IPS-NIHi7 (cell line): Measurements from ENCODE around the gene OPCML.

Source experiments
- DNase-seq: peaks from one replicate; pipeline ENCODE4 v3.0.0; 2012; ENCODE audit warnings: mixed read lengths; ENCODE audit errors: extremely low spot score

OPCML gene

DNA sequence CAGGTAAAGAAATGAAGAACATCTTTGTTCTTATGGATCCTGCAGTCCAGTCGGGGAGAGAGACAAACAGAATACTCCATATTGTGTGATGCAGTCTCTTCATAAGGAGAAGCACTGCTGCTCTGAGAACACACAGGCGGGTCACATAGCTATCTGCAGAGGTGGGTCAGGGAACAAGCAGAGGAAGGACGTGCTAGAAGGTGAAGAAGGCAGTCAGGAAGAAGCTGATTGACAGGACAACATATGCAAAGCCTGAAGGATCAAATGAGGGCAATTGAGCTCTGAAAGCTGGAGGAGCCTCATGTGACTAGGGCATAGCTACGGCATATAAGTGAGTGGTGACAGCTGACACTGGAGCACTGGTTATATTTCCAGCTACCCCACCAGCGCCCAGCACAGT, 122.5 kb downstream of the OPCML start:
- no peak for DNase-seq

DNA sequence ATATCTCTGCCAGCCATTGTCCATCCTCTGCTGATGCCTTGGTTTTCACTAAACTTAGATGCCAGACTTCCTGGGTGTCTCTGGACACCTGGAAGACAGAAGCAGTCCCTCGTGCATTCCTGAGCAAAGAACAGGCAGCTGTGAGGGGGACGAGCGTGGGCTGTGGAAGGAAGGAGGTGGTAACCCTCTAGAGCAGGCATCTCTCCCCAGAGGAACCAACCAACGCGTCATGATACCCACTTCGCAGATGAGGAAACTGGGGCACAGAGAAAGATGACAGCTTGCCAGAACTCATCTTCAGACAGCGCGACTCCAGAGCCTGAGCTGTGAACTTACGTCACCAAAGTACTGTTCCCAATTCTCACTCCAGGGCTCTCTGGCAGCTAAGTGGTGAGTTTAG, 123.4 kb downstream of the OPCML start:
- DNase-seq: no peak

DNA sequence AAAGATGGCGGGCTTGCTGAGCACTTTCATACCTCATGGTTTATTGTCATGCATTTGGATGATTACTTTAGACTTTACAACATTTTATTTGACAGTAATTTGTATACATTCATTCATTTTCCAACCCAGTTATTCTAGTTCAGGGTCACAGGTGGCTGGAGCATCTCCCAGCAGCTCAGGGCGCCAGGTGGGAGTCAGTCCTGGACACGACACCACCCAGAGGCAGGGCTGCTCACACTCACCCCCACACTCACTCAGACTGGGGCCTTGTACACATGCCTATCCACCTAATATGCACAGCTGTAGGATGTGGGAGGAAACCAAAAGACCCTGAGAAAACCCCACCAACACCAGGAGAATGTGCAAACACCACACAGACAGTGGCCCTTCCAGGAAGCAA, 123.9 kb downstream of the OPCML start:
- DNase-seq: no peak

DNA sequence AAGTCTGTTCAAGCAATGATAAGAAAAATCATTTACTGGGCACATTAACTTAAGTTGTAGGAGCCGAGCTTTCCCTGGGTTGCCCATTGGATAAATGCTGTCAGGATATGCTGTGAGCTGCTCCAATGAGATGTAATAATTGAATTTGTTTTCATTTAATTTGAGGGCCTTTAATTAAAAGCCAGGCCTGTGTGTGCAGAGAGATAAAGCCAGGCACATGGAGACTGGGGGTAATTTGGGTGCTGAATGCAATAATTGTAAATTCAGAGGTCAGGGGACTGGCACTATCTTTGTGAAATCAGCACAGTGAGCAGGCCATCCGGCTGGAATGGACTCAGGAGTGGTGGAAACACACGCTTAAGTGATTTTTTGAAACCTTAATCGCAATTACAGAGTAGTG, 125.8 kb downstream of the OPCML start:
- no peak for DNase-seq

DNA sequence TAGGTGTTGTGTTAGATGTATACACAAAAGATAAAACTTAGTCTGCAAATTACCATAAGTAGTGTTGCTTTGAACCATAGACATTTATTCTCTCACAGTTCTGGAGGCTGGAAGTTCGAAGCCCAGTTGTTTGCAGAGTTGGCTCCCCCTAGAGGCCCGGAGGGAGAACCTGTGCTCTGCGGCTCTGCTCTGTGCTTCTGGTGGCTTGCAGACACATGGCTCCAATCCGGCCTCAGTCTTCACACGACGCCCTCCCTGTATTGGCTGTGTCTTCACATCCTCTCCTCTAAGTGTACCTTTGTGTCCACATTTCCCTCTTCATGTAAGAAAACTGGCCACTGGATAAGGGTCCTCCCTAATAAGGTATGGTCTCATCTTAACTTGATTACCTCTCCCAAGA, 128.4 kb downstream of the OPCML start:
- DNase-seq: peak; percentile 59

DNA sequence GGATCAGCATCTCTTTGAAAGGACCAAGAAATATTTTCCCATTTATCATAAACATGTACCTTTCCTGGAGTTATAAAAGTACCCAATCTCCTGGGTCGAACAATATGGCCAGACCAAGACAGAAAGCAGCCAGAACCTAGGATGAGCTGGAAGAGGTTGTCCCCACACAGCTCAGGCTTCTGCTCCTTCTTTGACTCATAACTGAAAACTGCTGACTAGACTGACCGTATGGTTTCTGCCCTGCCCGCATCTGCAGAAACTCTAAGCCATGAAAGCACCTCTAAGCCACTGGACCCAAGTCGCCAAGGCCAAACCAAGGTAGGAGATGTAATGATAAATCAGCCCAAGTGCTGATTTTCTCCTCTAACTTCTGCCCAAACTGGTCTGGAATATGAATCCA, 129.8 kb downstream of the OPCML start:
- DNase-seq: no peak

DNA sequence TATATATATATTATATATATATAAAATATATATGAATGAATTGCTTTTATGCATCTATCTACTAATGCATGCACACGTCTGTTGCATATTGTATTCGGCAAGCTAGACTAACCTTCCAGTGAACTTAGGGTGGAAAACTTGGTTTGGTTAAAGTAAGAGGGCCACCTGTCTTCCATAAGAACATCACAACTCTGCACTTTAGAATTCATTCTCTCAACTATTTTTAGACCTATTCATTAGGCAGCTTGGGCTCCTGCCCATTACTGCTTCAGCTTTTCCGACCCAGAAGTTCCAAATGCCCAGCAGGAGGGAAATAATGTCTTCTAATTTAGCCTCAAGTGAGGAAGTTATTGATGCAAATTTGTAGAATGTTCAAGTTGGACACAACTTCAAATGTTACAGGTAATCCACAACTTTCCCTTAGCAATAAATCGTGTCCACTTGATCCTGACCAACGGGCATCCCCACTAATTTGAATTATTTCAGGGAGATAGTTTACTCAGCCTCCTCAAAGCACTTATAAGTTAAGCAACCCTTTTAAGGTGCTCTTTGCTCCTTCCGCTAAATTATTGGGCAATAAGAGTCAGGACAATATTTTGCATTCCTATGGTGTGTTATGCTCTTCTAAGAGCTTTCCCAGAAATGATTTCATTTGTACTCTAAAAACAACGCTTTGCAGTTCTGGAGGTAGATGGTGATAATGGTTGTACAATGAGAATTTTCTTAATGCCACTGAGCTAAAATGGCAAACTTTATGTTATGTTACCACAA, 132.3 kb downstream of the OPCML start:
- DNase-seq: no peak

DNA sequence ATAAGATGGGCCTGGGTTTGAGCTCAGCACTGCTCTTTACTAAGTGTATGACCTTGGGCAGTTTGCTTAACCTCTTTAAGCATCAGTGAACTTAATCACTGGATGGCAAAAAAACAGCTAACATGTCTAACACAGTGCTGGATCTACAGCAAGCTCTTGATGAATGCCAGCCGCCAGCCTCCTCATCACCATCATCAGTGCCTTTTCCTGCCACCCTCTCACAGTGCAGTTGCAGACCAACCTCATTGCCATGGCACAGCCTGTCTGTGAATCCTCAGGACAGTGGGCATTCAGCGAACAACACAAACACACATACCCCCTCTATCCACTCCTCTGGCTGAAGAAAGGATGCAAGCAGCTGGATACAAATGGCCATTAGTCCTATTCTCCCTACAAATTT, 133.0 kb downstream of the OPCML start:
- DNase-seq: no peak

DNA sequence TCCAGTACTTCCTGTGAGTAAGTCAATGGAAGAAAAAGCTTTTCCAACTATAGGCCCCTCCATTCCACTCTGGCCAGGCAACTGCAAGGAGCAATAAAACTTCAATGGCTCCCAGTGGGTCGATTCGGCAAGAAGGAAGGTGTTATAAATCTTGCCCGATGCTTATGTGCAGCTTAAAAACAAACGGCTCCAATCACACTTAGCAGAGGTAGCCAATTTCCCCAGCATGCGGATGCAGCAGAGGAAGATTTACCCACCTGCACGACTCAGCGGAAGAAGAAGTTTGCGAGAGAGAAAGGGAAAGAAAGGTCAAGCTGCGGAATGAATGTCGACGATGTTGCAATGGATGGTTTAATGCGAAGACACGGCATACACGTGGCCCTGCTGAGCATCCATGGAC, 141.5 kb downstream of the OPCML start:
- no peak for DNase-seq

DNA sequence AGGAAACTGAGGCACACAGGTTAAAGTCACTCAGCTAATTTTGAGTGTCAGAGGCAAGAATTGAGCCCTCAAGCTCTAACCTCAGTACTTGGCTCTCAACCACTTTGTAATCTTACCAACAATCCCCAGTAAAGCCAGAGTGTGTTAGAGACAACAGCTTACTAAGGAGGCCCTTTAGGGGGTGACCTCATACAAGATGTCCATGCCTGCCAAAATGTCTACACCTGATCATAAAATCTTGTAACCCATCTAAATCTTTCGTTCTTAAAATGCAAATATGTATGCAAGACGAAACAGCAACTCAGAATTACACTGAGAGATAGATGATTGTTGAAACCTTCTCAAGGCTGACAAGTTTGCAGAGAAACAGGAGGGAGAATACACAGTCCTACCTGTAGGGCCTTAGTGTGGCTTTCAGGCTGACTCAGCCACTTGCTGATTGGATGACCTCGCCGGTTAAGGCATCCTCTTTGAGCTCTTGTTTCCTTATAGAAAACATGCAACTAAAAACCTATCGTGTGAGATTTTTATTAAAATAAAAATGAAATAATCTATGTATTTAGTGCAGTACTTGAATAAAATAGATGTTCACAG, 143.2 kb downstream of the OPCML start:
- no peak for DNase-seq

DNA sequence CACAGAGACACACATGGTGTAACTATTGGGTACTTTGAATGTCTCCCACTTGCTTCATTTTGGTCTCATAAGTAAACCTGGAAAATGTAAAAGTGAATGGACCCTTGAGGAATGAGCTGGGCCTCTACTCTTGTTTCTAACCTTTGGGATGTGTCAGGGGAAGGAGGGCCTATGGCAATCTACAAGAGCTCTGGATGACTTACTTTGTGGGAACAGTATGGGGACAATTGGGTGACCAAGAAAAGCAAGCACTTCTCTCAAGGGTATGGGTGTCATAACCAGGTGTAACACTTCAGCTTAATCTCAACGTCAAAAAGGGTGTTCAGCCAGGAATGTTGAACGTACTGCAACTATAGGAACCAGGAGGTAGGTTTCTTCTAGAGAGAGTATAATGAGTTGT, 144.0 kb downstream of the OPCML start:
- DNase-seq: no peak

DNA sequence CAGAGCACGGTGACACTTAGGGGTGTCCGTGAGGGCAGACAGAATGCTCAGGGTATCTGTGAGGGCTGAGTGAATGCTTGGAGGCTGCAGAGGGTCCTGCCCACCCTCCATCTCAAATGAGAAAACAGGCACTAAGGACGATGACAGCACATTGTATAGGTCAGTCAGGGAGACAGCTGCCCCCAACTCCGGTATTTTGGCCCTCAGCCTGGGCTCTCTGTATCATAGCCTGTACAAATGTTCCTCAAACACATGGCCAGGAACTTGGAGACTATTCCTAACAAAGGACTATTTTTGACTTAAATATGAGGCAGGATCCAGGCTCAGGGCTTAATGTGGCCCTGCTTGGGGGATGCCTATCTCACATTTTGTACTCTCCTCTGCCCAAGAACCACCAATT, 145.4 kb downstream of the OPCML start:
- DNase-seq: no peak

DNA sequence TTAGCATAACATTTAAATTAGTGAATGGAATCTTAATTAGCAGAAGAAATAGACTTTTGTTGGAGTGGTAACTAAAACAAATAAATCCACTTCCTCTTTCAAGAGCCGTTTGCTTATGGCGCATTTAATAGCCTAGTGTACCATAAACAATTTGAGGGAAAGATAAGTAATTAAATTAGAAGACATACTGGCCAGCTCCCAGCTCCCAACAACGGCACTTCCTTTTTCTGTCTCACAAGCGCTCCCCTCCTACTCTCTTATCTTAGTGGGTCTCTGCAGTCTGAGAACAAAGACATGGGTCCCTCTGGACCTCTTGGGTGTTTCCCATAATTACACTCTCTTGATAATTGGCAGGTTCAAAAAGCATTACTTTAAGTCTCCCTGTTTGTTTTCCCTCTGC, 146.0 kb downstream of the OPCML start:
- DNase-seq: no peak

DNA sequence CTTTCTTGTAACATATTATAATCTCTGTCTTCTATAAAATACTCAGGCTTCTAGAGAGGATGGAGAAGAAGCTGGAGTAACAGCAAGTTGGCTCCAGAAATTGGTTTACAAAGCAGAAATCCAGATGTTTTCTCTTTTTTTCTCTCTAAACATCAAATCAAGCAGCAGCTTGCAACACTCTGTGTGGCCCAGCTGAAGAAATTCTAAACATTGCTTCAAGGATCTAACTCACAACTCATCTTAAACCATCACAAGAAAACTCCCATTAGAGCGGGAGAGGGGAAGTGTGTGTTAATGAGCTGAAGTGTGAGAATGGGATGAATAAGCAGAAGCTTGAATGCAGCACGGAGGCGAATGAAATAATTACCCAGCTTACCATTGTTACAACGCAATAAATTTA, 146.5 kb downstream of the OPCML start:
- no peak for DNase-seq

DNA sequence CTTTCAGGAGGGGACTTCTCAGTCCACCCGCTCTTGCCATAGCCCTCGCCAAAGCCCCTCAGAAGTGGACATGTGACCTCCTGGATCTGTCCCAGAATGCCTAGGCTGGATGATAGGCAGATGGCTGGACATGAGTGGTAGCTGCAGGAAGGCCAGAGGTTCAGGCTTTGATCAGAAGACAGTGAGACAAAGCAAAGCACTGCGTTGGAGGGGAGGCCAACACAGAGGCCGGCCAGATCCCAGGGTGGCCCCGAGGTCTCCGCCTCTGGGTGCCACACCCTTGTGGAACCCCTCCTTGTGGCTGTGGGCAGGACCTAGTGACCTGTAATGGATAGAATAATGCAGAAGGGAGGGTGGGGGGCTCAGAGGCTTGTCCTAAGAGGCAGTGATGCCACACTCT, 147.6 kb downstream of the OPCML start:
- DNase-seq: no peak

DNA sequence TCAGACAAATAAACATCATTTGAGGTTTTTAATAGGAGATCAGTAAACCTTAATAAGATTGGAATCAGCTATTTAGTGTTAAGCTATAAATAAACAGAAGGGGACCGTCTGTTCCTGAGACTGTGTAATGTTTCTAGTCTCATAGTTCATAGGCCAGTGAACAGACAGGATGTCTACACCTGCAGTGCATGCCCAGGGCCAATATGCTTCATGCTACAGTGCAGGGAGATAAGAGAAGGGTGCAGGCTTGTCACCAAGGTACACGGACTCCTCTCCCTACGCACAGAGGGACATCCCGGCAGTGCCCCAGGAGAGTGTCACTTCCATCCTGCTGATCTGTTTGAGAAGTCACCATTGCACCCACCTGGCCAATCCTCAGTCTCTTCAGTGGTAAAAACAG, 148.6 kb downstream of the OPCML start:
- no peak for DNase-seq

DNA sequence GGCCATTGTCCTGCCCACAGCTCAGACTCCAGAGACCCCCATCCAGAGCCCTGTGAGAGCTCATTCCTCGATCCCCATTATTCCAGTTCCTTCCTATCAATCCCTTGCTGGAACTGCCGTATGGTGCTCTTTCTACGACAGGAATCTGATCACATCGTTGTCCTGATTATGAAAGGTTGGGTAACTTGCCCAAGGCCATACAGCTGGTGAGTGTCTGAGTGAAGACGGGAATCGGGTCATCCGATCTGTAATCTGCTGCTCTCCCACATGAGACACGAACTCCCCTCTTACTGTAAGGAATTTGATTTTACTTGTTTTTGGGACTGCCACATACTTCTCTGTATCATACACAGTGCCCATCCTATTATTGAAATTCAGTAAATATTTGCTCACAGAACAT, 149.1 kb downstream of the OPCML start:
- no peak for DNase-seq

DNA sequence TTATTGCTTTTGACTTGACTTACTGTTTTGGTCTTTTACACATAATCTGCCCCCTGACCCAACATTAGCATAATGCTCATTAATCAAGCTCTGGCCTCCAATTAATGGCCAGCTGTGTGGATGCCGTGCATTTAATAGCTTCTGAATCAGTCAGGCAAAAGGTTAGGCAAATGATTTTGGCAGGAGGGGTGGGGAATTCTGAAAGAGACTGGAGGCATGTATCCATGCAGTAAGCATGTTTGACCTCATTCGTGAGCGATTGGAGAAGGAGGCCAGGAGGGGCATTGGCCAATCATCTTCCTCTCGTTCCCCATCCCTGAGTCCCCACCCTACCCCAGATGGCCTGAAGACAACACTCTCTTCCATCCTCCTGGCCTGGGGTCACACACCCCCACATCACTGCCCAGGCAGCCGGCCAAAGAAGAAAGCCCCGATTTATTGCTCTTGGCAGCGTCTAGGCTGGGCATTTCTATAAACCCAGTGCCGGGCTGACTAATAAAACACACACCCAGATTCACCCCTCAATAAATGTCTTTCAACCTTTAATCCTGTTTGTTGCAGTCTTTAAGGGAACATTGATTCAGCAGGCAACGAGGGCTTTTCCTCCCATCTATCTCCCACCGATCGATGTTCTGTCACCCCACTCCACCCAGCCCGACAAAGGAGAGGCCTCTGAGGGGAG, 150.0 kb downstream of the OPCML start:
- no peak for DNase-seq

DNA sequence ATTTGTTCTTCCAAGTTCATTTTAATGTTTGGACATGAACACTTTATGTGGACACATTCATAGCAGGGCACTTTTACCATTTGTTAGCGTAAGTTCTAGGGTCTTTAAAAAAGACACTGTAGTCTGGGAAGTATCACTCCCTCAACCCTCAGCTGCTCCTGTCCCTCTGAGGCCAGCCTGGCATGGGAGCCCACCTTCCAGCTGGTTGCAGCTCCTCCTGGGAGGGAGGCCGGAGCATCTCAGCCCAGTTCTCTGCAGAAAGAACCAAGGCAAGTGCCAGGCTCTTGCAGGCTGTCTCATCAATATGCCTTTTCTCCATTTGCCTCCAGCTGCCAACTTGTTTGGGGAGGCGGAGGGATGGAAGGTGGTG, 150.6 kb downstream of the OPCML start:
- no peak for DNase-seq

DNA sequence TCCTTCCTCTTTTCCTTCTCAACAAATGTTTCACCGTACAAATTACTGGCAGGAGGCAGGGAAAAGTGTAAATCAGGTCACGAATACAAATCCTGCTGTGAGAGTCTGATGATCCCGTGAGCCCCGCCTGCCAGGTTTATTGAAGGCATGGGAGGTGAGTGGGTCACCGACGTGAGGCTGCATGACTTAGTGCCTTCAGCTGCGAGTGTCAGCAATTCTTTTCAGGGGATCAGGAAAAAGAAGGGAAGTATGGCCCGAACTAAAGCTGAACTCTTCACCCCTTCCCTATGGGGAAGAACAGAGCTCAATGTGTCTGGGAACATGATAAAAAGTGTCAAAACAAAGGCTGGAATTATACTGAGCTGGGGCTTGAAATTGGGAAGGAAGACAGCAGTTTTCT, 166.2 kb downstream of the OPCML start:
- DNase-seq: no peak

DNA sequence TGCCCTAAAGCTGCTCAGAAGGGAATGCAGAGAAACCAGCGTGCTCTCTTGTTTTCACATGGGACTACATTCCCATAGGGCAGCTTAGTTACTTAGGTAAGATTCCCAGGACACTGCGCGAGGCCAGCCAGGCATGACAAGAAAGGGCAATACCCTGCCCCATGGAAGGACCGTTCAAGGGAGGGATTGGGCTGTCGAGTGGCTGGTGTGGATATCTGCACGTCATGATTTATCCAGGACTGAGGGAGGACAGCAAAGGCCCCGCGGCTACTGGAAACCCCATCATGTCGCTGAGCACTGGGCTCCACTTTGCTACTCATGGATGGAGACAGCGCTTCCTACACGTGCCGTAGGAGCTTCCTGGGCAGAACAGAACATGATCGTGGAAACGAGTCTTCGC, 169.4 kb downstream of the OPCML start:
- DNase-seq: no peak

DNA sequence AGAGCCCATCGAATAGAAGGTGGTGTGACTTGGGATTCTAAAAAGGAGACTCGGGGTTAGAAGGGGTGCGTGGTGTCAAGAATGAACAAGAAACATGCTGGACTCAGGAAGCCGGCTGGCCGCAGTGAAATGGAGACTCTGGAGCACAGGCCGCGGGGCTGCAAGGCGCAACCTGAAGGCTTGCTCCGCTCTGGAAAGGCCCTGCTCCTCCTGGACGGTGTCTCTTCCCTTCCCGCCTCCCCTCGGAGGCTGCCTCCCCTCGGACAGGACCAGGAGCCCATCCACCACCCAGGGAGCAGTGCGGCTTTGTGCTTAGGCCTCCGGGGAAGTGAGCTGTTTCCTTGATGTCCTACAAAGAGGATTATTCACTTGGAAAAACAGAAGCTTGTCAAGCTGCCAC, 170.1 kb downstream of the OPCML start:
- DNase-seq: no peak

DNA sequence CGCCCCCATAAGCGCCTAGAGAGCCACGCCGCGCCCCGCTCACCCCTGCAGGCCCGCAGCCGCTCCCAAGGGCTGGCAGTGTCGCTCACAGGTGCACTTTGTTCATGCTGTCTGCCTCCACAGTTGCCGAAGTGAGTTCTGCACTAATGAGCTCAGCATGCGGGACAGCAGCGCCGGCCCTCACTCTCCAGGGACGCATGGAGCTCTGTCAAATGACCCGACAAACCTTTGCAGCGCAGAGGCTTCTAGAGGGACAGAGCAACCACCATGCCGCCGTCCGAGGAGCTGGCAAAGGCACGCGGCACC, 170.7 kb downstream of the OPCML start:
- DNase-seq: no peak
